HepG2 (cell line): ENCODE data around the gene INHBE. TPM values are rescaled to one million over a fixed set of nuclear protein-coding genes. Genes with fewer than 3 reads are reported as not detected.

ENCODE experiments used
- NR1H2 ChIP-seq: sonication (generic); formaldehyde crosslinking; IDR thresholded peaks from 2 replicates; pipeline ENCODE4 v1.8.1; 2022; ENCODE audit warnings: low read depth, missing genetic modification reagents, borderline replicate concordance
- ZNF431 ChIP-seq: sonication (generic); formaldehyde crosslinking; IDR thresholded peaks from 2 replicates; pipeline ENCODE4 v1.9.0; 2022; ENCODE audit warnings: missing genetic modification reagents, low read depth, mild to moderate bottlenecking, borderline replicate concordance
- ZNF792 ChIP-seq: IDR thresholded peaks from 2 replicates; pipeline ENCODE4 v1.6.1; 2016
- polyA plus RNA-seq, 8 experiments: library from polyadenylated mRNA; depleted of rRNA in 3 of 8; stranded (reverse) in 7 of 8; unstranded in 1 of 8; fragments of >200 nt; fragmentation: Illumina TruSeq in 4 of 8; extraction: Trizol in 4 of 8; gene quantifications; 2 replicates each; pipeline versions ENCODE4 v1.2.1 to v1.2.3, GENCODE V29; 2011 to 2016; ENCODE audit warnings: low read depth in 4 of 8, missing spikeins in 1 of 8, mixed read lengths in 1 of 8; ENCODE audit not compliant: insufficient read depth in 1 of 8
- total RNA-seq, 5 experiments: library from RNA; depleted of rRNA; stranded (reverse); fragments of >200 nt; fragmentation: Illumina TruSeq; extraction: Trizol; gene quantifications; 2 replicates each; pipeline ENCODE4 v1.2.3, GENCODE V29; 2016; ENCODE audit warnings: low read depth in 1 of 5
- TF ChIP-seq, protein P1 (sequence below): IDR thresholded peaks from 2 replicates; pipeline ENCODE4 v1.6.1; 2016; ENCODE audit warnings: low read depth
- TF ChIP-seq, protein P2 (sequence below): sonication (generic); formaldehyde crosslinking; conservative IDR thresholded peaks from 2 replicates; pipeline ENCODE4 v1.8.0; 2022; ENCODE audit warnings: mild to moderate bottlenecking, moderate library complexity, missing genetic modification reagents
- TF ChIP-seq, protein P3 (sequence below): sonication (generic); formaldehyde crosslinking; IDR thresholded peaks from 2 replicates; pipeline ENCODE4 v1.5.1; 2020; ENCODE audit warnings: mild to moderate bottlenecking, missing genetic modification reagents
- TF ChIP-seq, protein P4 (sequence below): fragments of 450-650 bp; IDR thresholded peaks from 2 replicates; pipeline ENCODE4 v1.6.1; 2017; ENCODE audit warnings: mild to moderate bottlenecking
- TF ChIP-seq, protein P5 (sequence below): sonication (generic); formaldehyde crosslinking; IDR thresholded peaks from 2 replicates; pipeline ENCODE4 v1.4.0; 2020; ENCODE audit warnings: missing genetic modification reagents, borderline replicate concordance
- TF ChIP-seq, protein P6 (sequence below): IDR thresholded peaks from 2 replicates; pipeline ENCODE4 v1.6.1; 2018; ENCODE audit warnings: missing genetic modification reagents

Gene INHBE
- total and polyA plus RNA-seq, 2 of the 13 experiments (the other 11 are each of a cell fraction or from before 2014, with no cell fraction given): 17.0 to 32.0 TPM

DNA sequence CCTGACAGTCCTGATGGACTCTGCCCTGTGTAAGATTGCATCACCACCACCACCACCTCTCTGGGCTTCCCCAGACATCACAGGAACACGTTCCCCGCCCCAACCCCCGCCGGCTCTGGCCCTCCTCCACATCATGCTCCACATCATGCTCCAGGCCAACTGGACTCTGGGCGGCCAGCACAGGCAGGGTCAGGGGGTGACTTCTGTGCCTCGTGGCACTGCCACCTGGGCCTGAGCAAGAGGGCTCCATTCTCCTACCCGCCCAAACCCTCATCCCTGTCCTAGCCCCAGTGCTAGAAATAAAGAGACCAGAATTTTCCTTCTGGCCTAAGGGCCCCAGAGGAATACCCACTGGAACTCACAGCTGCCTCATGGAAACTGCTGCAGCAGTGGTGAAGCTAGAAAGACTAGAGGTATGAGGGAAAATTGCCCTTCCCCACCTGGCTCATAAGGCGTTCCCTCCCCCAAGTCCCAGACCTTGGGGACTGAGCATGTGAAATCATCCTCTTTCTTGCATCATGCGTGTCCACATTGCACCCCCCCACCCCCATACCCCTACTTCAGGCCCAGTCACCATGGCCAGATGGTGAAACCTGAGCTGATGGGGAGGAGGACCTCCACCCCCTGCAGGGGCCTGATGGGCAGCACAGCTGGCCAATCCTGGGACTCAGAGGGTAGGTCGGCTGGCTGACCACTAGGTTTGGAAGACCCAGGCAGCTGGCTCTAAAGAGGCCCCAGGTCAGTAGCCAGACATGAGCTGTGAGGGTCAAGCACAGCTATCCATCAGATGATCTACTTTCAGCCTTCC lies at the start of gene INHBE (continued):
- TF ChIP-seq NR1H2 (CRISPR knock-in tag) (no peak), ZNF792 (CRISPR knock-in tag) (peak; percentile 86; the same call in 1 of the 2 replicates), ZNF431 (CRISPR knock-in tag) (no peak)
- TF ChIP-seq, protein P1, sequence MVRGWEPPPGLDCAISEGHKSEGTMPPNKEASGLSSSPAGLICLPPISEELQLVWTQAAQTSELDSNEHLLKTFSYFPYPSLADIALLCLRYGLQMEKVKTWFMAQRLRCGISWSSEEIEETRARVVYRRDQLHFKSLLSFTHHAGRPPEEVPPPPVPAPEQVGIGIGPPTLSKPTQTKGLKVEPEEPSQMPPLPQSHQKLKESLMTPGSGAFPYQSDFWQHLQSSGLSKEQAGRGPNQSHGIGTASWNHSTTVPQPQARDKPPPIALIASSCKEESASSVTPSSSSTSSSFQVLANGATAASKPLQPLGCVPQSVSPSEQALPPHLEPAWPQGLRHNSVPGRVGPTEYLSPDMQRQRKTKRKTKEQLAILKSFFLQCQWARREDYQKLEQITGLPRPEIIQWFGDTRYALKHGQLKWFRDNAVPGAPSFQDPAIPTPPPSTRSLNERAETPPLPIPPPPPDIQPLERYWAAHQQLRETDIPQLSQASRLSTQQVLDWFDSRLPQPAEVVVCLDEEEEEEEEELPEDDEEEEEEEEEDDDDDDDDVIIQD (CRISPR knock-in tag): peak; percentile 48; the same call in 1 of the 2 replicates
- TF ChIP-seq, protein P2, sequence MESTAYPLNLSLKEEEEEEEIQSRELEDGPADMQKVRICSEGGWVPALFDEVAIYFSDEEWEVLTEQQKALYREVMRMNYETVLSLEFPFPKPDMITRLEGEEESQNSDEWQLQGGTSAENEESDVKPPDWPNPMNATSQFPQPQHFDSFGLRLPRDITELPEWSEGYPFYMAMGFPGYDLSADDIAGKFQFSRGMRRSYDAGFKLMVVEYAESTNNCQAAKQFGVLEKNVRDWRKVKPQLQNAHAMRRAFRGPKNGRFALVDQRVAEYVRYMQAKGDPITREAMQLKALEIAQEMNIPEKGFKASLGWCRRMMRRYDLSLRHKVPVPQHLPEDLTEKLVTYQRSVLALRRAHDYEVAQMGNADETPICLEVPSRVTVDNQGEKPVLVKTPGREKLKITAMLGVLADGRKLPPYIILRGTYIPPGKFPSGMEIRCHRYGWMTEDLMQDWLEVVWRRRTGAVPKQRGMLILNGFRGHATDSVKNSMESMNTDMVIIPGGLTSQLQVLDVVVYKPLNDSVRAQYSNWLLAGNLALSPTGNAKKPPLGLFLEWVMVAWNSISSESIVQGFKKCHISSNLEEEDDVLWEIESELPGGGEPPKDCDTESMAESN (CRISPR knock-in tag): peak; percentile 86
- TF ChIP-seq, protein P3, sequence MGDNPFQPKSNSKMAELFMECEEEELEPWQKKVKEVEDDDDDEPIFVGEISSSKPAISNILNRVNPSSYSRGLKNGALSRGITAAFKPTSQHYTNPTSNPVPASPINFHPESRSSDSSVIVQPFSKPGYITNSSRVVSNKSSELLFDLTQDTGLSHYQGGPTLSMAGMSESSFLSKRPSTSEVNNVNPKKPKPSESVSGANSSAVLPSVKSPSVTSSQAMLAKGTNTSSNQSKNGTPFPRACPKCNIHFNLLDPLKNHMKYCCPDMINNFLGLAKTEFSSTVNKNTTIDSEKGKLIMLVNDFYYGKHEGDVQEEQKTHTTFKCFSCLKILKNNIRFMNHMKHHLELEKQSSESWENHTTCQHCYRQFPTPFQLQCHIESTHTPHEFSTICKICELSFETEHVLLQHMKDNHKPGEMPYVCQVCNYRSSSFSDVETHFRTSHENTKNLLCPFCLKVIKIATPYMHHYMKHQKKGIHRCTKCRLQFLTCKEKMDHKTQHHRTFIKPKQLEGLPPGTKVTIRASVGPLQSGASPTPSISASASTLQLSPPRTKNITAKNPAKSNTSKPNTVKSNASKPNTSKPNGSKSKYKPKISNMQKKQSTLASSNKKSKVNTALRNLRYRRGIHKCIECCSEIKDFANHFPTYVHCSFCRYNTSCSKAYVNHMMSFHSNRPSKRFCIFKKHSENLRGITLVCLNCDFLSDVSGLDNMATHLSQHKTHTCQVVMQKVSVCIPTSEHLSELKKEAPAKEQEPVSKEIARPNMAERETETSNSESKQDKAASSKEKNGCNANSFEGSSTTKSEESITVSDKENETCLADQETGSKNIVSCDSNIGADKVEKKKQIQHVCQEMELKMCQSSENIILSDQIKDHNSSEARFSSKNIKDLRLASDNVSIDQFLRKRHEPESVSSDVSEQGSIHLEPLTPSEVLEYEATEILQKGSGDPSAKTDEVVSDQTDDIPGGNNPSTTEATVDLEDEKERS (CRISPR knock-in tag): 0 out of 2 replicates have a peak, but pooled peaks have one; percentile 42
- TF ChIP-seq, protein P4, sequence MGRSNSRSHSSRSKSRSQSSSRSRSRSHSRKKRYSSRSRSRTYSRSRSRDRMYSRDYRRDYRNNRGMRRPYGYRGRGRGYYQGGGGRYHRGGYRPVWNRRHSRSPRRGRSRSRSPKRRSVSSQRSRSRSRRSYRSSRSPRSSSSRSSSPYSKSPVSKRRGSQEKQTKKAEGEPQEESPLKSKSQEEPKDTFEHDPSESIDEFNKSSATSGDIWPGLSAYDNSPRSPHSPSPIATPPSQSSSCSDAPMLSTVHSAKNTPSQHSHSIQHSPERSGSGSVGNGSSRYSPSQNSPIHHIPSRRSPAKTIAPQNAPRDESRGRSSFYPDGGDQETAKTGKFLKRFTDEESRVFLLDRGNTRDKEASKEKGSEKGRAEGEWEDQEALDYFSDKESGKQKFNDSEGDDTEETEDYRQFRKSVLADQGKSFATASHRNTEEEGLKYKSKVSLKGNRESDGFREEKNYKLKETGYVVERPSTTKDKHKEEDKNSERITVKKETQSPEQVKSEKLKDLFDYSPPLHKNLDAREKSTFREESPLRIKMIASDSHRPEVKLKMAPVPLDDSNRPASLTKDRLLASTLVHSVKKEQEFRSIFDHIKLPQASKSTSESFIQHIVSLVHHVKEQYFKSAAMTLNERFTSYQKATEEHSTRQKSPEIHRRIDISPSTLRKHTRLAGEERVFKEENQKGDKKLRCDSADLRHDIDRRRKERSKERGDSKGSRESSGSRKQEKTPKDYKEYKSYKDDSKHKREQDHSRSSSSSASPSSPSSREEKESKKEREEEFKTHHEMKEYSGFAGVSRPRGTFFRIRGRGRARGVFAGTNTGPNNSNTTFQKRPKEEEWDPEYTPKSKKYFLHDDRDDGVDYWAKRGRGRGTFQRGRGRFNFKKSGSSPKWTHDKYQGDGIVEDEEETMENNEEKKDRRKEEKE: no peak
- TF ChIP-seq, protein P5, sequence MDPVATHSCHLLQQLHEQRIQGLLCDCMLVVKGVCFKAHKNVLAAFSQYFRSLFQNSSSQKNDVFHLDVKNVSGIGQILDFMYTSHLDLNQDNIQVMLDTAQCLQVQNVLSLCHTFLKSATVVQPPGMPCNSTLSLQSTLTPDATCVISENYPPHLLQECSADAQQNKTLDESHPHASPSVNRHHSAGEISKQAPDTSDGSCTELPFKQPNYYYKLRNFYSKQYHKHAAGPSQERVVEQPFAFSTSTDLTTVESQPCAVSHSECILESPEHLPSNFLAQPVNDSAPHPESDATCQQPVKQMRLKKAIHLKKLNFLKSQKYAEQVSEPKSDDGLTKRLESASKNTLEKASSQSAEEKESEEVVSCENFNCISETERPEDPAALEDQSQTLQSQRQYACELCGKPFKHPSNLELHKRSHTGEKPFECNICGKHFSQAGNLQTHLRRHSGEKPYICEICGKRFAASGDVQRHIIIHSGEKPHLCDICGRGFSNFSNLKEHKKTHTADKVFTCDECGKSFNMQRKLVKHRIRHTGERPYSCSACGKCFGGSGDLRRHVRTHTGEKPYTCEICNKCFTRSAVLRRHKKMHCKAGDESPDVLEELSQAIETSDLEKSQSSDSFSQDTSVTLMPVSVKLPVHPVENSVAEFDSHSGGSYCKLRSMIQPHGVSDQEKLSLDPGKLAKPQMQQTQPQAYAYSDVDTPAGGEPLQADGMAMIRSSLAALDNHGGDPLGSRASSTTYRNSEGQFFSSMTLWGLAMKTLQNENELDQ: no peak
- TF ChIP-seq, protein P6, sequence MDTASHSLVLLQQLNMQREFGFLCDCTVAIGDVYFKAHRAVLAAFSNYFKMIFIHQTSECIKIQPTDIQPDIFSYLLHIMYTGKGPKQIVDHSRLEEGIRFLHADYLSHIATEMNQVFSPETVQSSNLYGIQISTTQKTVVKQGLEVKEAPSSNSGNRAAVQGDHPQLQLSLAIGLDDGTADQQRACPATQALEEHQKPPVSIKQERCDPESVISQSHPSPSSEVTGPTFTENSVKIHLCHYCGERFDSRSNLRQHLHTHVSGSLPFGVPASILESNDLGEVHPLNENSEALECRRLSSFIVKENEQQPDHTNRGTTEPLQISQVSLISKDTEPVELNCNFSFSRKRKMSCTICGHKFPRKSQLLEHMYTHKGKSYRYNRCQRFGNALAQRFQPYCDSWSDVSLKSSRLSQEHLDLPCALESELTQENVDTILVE (CRISPR knock-in tag): peak; percentile 16; the same call in 1 of the 2 replicates
